Inflammatory macrophage (primary cell): ENCODE results near the gene BLTP3B.

Experiments used
- DNase-seq, 2 donors: peaks; one replicate each; pipeline ENCODE4 v3.0.0-alpha.2; 2020 to 2022

Gene BLTP3B

GRCh38 chr12:100163416-100164152 is 20.9 kb upstream of the BLTP3B start:
- peak; percentile 51 to 72 for DNase-seq

- no peak for DNase-seq
Observed at GRCh38 chr12:100159391-100160104, 16.9 kb upstream of the BLTP3B start.

GRCh38 chr12:100158535-100158934 is 15.9 kb upstream of the BLTP3B start:
- no peak for DNase-seq

- DNase-seq: no peak
Observed at GRCh38 chr12:100157427-100157821, 14.8 kb upstream of the BLTP3B start.

GRCh38 chr12:100156731-100157426 is 14.2 kb upstream of the BLTP3B start:
- no peak for DNase-seq

- DNase-seq: peak; percentile 68 to 80
Observed at GRCh38 chr12:100154474-100155247, 12.0 kb upstream of the BLTP3B start.

GRCh38 chr12:100153131-100153530 is 10.5 kb upstream of the BLTP3B start:
- no peak for DNase-seq

- DNase-seq: no peak
Observed at GRCh38 chr12:100151769-100152168, 9.1 kb upstream of the BLTP3B start.

GRCh38 chr12:100146252-100146651 is 3.6 kb upstream of the BLTP3B start:
- no peak for DNase-seq

- DNase-seq: no peak
Observed at GRCh38 chr12:100145643-100146042, 3.0 kb upstream of the BLTP3B start.

GRCh38 chr12:100141998-100142850 is 450 bp downstream of the BLTP3B start:
- peak; percentile 58 to 68 for DNase-seq

GRCh38 chr12:100141666-100141997 is 1.0 kb downstream of the BLTP3B start:
- DNase-seq: peak; percentile 78 to 85

- DNase-seq: no peak
Observed at GRCh38 chr12:100138803-100139098, 3.9 kb downstream of the BLTP3B start.

GRCh38 chr12:100138048-100138802 is 4.4 kb downstream of the BLTP3B start:
- peak; percentile 53 to 83 for DNase-seq

GRCh38 chr12:100133200-100133599 is 9.5 kb downstream of the BLTP3B start:
- DNase-seq: no peak

- DNase-seq: peak; percentile 29 to 42
Observed at GRCh38 chr12:100128512-100128908, 14.2 kb downstream of the BLTP3B start.

- DNase-seq: peak; percentile 77 to 91
Observed at GRCh38 chr12:100127766-100128511, 14.7 kb downstream of the BLTP3B start.

- no peak for DNase-seq
Observed at GRCh38 chr12:100123316-100124095, 19.2 kb downstream of the BLTP3B start.

- no peak for DNase-seq
Observed at GRCh38 chr12:100120355-100120754, 22.3 kb downstream of the BLTP3B start.

- DNase-seq: no peak
Observed at GRCh38 chr12:100115291-100115690, 27.4 kb downstream of the BLTP3B start.
